Chondrocyte (in vitro differentiated cells): ENCODE data around the gene SPATS2L. TPM values are rescaled to one million over a fixed set of nuclear protein-coding genes. Genes with fewer than 3 reads are reported as not detected.

Experiments
- DNase-seq: peaks from one replicate; pipeline ENCODE4 v3.0.0; 2021; ENCODE audit warnings: mixed read lengths, low spot score
- H3K27ac Mint-ChIP-seq: one replicate; pipeline ENCODE4 v1.8.0; 2021; ENCODE audit warnings: mild to moderate bottlenecking, moderate library complexity, mixed read lengths; ENCODE audit not compliant: unreplicated experiment
- H3K27me3 Mint-ChIP-seq: 2 replicates; pipeline ENCODE4 v1.8.0; 2021; ENCODE audit warnings: low read depth, mixed read lengths
- H3K36me3 Mint-ChIP-seq: 2 replicates; pipeline ENCODE4 v1.8.0; 2021; ENCODE audit warnings: low read depth, mixed read lengths
- H3K4me1 Mint-ChIP-seq: 2 replicates; pipeline ENCODE4 v1.8.0; 2021; ENCODE audit warnings: low read depth, mild to moderate bottlenecking, mixed read lengths
- H3K4me3 Mint-ChIP-seq: one replicate; pipeline ENCODE4 v1.8.0; 2021; ENCODE audit warnings: mild to moderate bottlenecking, moderate library complexity, mixed read lengths; ENCODE audit not compliant: unreplicated experiment
- H3K9me3 Mint-ChIP-seq: 2 replicates; pipeline ENCODE4 v1.8.0; 2021; ENCODE audit warnings: low read depth, mixed read lengths
- total RNA-seq: library from RNA; stranded (reverse); gene quantifications from 3 replicates; pipeline ENCODE4 v1.2.1, GENCODE V29; 2021
- TF ChIP-seq, protein P1 (sequence below): fragments of 200-600 bp; sonication (generic); IDR thresholded peaks from 2 replicates; pipeline ENCODE4 v1.5.0; 2021; ENCODE audit warnings: antibody characterized with exemption, mild to moderate bottlenecking, moderate library complexity

Gene SPATS2L
- total RNA-seq, 1 donor from 2014 or later: 237 TPM

- Mint-ChIP-seq H3K9me3 (peaks cover 6% of the 10 kb centered on the region), H3K4me3 (no peak overlapping the region), H3K36me3 (peaks cover 15% of the 10 kb centered on the region), H3K4me1 (peaks cover 44% of the 10 kb centered on the region), H3K27me3 (no peaks in the 10 kb centered on the region), H3K27ac (no peak overlapping the region)
- TF ChIP-seq, protein P1, sequence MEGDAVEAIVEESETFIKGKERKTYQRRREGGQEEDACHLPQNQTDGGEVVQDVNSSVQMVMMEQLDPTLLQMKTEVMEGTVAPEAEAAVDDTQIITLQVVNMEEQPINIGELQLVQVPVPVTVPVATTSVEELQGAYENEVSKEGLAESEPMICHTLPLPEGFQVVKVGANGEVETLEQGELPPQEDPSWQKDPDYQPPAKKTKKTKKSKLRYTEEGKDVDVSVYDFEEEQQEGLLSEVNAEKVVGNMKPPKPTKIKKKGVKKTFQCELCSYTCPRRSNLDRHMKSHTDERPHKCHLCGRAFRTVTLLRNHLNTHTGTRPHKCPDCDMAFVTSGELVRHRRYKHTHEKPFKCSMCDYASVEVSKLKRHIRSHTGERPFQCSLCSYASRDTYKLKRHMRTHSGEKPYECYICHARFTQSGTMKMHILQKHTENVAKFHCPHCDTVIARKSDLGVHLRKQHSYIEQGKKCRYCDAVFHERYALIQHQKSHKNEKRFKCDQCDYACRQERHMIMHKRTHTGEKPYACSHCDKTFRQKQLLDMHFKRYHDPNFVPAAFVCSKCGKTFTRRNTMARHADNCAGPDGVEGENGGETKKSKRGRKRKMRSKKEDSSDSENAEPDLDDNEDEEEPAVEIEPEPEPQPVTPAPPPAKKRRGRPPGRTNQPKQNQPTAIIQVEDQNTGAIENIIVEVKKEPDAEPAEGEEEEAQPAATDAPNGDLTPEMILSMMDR: no peak
- DNase-seq: no peak
Observed at GRCh38 chr2:200490001-200490400, 183.5 kb downstream of the SPATS2L start.

DNA sequence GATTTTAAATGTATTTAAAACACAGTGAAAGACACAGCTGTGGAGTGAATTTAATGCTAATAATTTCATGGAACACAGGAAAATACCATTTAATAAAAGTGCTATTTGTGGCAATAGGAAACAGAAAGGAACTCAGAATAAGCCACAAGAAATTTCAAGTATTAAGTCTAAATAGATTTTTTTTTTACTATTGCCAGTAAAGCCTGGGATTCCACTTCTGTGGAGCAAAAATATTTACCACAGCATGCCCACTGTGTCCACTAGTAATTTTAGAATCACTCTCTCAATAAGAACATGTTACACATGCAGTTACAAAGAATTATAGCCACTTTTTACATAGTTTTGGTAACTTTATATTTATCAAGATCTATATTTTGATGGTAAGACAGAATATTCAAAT, 186.2 kb downstream of the SPATS2L start:
- Mint-ChIP-seq H3K9me3 (peaks cover 6% of the 10 kb centered on the region), H3K27me3 (no peaks in the 10 kb centered on the region), H3K4me3 (no peak overlapping the region), H3K4me1 (peaks cover 25% of the 10 kb centered on the region), H3K27ac (peak overlapping the region; percentile 54), H3K36me3 (peaks cover 20% of the 10 kb centered on the region)
- DNase-seq: no peak
- TF ChIP-seq, protein P1: no peak

- Mint-ChIP-seq H3K36me3 (peaks cover 21% of the 10 kb centered on the region), H3K27me3 (no peaks in the 10 kb centered on the region), H3K4me1 (peaks cover 19% of the 10 kb centered on the region), H3K27ac (no peak overlapping the region), H3K9me3 (peaks cover 6% of the 10 kb centered on the region), H3K4me3 (no peak overlapping the region)
- TF ChIP-seq, protein P1: no peak
- no peak for DNase-seq
Observed at GRCh38 chr2:200494048-200494447, 187.6 kb downstream of the SPATS2L start.

DNA sequence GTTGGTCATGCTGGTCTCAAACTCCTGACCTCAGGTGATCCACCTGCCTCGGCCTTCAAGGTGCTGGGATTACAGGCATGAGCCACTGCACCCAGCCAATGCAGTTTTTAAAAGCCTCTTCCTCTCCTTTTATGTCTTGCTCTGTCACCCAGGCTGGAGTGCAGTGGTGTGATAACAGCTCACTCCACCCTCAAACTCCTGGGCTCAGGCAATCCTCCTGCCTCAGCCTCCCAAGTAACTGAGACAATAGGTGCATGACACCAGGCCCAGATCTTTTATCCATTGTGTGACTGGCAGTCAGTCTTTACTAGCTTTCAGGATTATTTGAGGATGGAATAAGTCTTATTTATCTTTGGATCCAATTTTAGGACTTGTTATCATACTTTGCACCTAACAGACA, 190.2 kb downstream of the SPATS2L start:
- Mint-ChIP-seq H3K9me3 (no peaks in the 10 kb centered on the region), H3K27ac (no peak overlapping the region), H3K4me3 (no peak overlapping the region), H3K27me3 (no peaks in the 10 kb centered on the region), H3K4me1 (peaks cover 19% of the 10 kb centered on the region), H3K36me3 (peaks cover 12% of the 10 kb centered on the region)
- DNase-seq: no peak
- TF ChIP-seq, protein P1: no peak

DNA sequence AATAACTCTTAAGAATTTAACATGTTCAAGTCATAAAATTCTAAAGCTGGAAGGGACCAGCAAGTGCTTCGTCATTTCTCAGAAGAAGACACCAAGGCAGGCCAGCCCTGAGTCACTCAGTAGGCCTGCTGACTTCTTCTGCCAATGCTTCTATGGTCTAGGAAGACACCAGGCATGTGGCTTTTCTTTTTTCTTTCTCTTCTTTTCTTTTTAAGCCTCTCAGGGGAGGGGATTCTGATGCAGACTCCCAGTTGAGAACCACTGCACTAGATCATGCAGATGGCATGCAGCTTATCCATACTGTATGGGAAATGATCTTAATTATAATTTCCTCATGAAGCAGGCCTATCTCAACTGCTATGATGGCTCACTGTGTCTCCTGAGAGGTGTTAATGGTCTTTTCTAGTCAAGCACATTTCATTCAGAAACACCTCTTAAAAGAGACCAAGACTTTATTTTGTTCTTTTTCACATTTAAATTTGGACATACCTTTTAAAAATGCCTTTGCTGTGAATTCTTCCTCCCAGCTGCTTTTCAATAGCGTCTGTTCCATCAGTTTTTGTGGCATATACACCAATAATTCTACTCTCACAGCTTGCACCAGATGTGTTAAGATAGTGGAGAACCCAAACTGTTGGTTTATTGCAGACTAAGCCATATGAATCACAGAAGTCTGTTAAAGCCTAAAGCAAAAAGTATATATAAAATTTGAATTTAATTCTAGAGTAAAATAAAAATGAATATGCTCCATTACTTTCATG, 192.1 kb downstream of the SPATS2L start:
- Mint-ChIP-seq H3K9me3 (no peaks in the 10 kb centered on the region), H3K4me1 (peaks cover under 1% of the 10 kb centered on the region), H3K36me3 (peaks cover 12% of the 10 kb centered on the region), H3K4me3 (no peak overlapping the region), H3K27ac (no peak overlapping the region), H3K27me3 (no peaks in the 10 kb centered on the region)
- TF ChIP-seq, protein P1: no peak
- no peak for DNase-seq
